SK-MEL-5 (cell line): ENCODE measurements around the gene PDE4A. TPM values are rescaled to one million over a fixed set of nuclear protein-coding genes. Genes with fewer than 3 reads are reported as not detected.
A peak's percentile ranks its signal among the peaks of the same experiment; 100 is the strongest.

Source experiments
- DNase-seq: peaks from one replicate; pipeline ENCODE4 v3.0.0-alpha.2; 2016; ENCODE audit warnings: low read depth, low spot score
- in situ Hi-C: cut with HindIII; loops from 2 replicates; pipeline ENCODE4 v1.10.0; 2016; ENCODE audit warnings: low sequenced_read_pairs, high pct_unique_total_duplicates, low pct_unique_long_range_greater_than_20kb
- total RNA-seq: library from RNA; depleted of rRNA; stranded (reverse); fragments of >200 nt; shearing (Covaris generic); gene quantifications from 2 replicates; pipeline ENCODE4 v1.2.3, GENCODE V29; 2014; rRNA removed

Gene PDE4A
- total RNA-seq, 1 experiment from 2014 or later = 1.5 TPM

DNA sequence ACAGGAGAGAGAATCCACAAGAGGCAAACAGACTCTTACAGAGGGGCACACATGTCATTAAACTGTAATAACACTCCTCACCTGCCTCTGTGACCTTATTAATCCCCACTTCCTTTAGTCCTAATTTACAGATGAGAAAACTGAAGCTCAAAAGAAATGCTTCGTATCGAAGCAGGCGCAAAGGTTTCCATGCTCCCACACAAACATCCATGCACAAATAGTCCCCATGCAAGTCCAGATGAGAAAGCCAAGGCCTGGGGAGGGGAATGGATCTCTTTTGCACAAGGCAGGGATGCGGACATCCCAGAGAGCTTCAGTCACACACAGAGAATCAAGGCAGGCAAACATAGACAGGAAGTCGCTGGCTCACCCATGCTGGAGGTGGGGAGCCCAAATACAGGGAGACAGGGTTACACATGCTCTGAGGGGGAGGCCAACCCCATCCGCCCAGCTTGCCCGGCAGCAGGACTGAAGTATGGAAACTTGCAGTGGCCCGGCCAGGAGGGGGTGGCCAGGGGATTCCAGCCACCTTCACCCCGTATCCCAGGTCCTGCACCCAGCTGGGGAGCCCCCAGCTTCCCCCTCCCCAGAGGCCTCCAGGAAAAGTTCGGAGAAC is 96.4 kb downstream of the PDE4A start:
- peak; percentile 4 for DNase-seq

GRCh38 chr19:10517361-10517759 is 97.0 kb downstream of the PDE4A start, which contains the start of gene S1PR5:
S1PR5 (minus strand) TSS chr19:10517447; CDS start chr19:10515011, 2,436 bp downstream.
- DNase-seq = peak; percentile 15
- in situ Hi-C loops = no loop called here

More for the DNA sequence above, 96.4 kb downstream of the PDE4A start:
- in situ Hi-C loops = no loop called here

- in situ Hi-C loops = no loop called here
- peak; percentile 36 for DNase-seq
These were observed 97.6 kb downstream of the PDE4A start for GRCh38 chr19:10517760-10518443.

GRCh38 chr19:10518444-10519361 is 98.4 kb downstream of the PDE4A start:
- in situ Hi-C loops = no loop called here
- no peak for DNase-seq

Other genes with a start within 250 kb of the PDE4A start
- 34.1 and 42.1 TPM in 2 replicates for gene DNMT1, start 225.6 kb upstream of the PDE4A start, total RNA-seq
- gene S1PR2, start 189.2 kb upstream of the PDE4A start, total RNA-seq = 4.7 and 4.9 TPM in 2 replicates
- gene MRPL4, start 168.3 kb upstream of the PDE4A start, total RNA-seq = 66.9 and 68.1 TPM in 2 replicates
- gene ICAM1, start 149.4 kb upstream of the PDE4A start, total RNA-seq = 45.0 and 46.2 TPM in 2 replicates
- gene ICAM4, start 133.6 kb upstream of the PDE4A start, total RNA-seq = 0.08 TPM in 1 of 2 replicates, not detected in the other
- 0.29 and 0.66 TPM in 2 replicates for gene ICAM5, start 130.6 kb upstream of the PDE4A start, total RNA-seq
- 0.08 and 0.69 TPM in 2 replicates for gene ZGLP1, start 110.7 kb upstream of the PDE4A start, total RNA-seq
- gene FDX2, start 104.5 kb upstream of the PDE4A start, total RNA-seq = 19.5 and 23.1 TPM in 2 replicates
- gene RAVER1, start 87.0 kb upstream of the PDE4A start, total RNA-seq = 7.3 and 8.1 TPM in 2 replicates
- 6.1 and 7.6 TPM in 2 replicates for gene ICAM3, start 80.9 kb upstream of the PDE4A start, total RNA-seq
- gene TYK2, start 40.0 kb upstream of the PDE4A start, total RNA-seq = 26.5 and 31.6 TPM in 2 replicates
- 225 and 232 TPM in 2 replicates for gene CDC37, start 17.0 kb upstream of the PDE4A start, total RNA-seq
- gene KEAP1, start 82.8 kb downstream of the PDE4A start, total RNA-seq = 21.8 and 23.4 TPM in 2 replicates
- gene S1PR5, start 96.9 kb downstream of the PDE4A start, total RNA-seq = 2.6 and 3.2 TPM in 2 replicates
- 35.2 and 37.1 TPM in 2 replicates for gene ATG4D, start 123.4 kb downstream of the PDE4A start, total RNA-seq
- 7.9 and 9.3 TPM in 2 replicates for gene KRI1, start 145.5 kb downstream of the PDE4A start, total RNA-seq
- 2.3 and 2.9 TPM in 2 replicates for gene CDKN2D, start 148.4 kb downstream of the PDE4A start, total RNA-seq
- not detected in 2 replicates for gene AP1M2, start 166.8 kb downstream of the PDE4A start, total RNA-seq
- 3.1 and 3.2 TPM in 2 replicates for gene SLC44A2, start 205.0 kb downstream of the PDE4A start, total RNA-seq
- 96.9 and 108 TPM in 2 replicates for gene ILF3, start 233.8 kb downstream of the PDE4A start, total RNA-seq